Right lobe of liver (tissue), 6 donors: Measurements from ENCODE around the gene UBE2R2. TPM values are rescaled to one million over a fixed set of nuclear protein-coding genes. Genes with fewer than 3 reads are reported as not detected.
A peak's percentile ranks its signal among the peaks of the same experiment; 100 is the strongest.
"Not testable (repeated sequence)": the region's sequence is repeated elsewhere in the genome, so short reads cannot be mapped to it uniquely, and the experiment has no call there.

Source experiments
- ATAC-seq, 4 donors: fragments of 200-7000 bp; cut with Tn5 transposase; one replicate each; pipeline ENCODE4 v1.9.1; 2020; ENCODE audit warnings: mild to moderate bottlenecking in 4 of 4, moderate library complexity in 4 of 4
- DNase-seq, 3 donors: peaks; one replicate each; pipeline ENCODE4 v3.0.0-alpha.2; 2020
- H3K27ac ChIP-seq, 3 donors: fragments of 200-600 bp; one replicate each; pipeline ENCODE4 v1.8.0; 2022
- H3K27me3 ChIP-seq, 2 donors: fragments of 200-600 bp; one replicate each; pipeline ENCODE4 v1.8.0; 2022
- H3K36me3 ChIP-seq, 4 donors: fragments of 200-600 bp; sonication (generic) in 1 of 4; one replicate each; pipeline versions ENCODE4 v1.5.1 to v1.8.0; 2017 to 2022; ENCODE audit warnings: control low read depth in 1 of 4
- H3K4me1 ChIP-seq, 4 donors: fragments of 200-600 bp; sonication (generic) in 1 of 4; one replicate each; pipeline versions ENCODE4 v1.5.1 to v1.8.0; 2017 to 2022; ENCODE audit warnings: control low read depth in 1 of 4
- H3K4me3 ChIP-seq, 3 donors: fragments of 200-600 bp; one replicate each; pipeline ENCODE4 v1.8.0; 2022
- H3K9me3 ChIP-seq, 4 donors: fragments of 200-600 bp; sonication (generic) in 1 of 4; one replicate each; pipeline versions ENCODE4 v1.5.1 to v1.8.0; 2017 to 2022; ENCODE audit warnings: control low read depth in 1 of 4
- CTCF ChIP-seq, 4 donors: fragments of 200-600 bp in 3 of 4; fragments of 450-650 bp in 1 of 4; IDR thresholded peaks; one replicate each; pipeline versions ENCODE4 v1.5.1 to v1.8.0; 2016 to 2022; ENCODE audit warnings: antibody characterized with exemption in 4 of 4, mild to moderate bottlenecking in 2 of 4
- POLR2A ChIP-seq: fragments of 450-650 bp; IDR thresholded peaks from one replicate; pipeline ENCODE4 v1.6.1; 2017; ENCODE audit warnings: antibody characterized with exemption, mild to moderate bottlenecking
- WGBS: methylation state at CpG from one replicate; pipeline ENCODE4 v1.1.6; 2018; ENCODE audit warnings: low coverage, low lambda C conversion rate; ENCODE audit not compliant: insufficient coverage; ENCODE audit errors: missing lambda C conversion rate; 5-methylcytosine and 5-hydroxymethylcytosine counted together
- intact Hi-C, 2 donors: fragments of 100-400 bp; cut with DNase I; formaldehyde crosslinking; loops; one replicate each; pipeline versions ENCODE4 v1.11.2 to v1.14.1; 2022
- small RNA-seq, 2 experiments: library from RNA; depleted of rRNA; stranded (forward); fragments of <200 nt; gene quantifications; one replicate each; pipeline ENCODE3, GENCODE V24; 2016
- total RNA-seq, 6 experiments: library from RNA; depleted of rRNA in 2 of 6; stranded (reverse); fragments of >200 nt in 2 of 6; fragmentation: NEBNext Ultra II Directional in 3 of 6; extraction: Animal tissue kit (Norgen Biotek cat#: 25700) in 3 of 6; gene quantifications; one replicate each; pipeline versions ENCODE4 v1.1.0 to v1.2.4, GENCODE V29; 2016 to 2023
- donor health status: DM: no; HTN: yes; CAD: no.
- donor health status: DM: no; HTN: no; CAD: no.
- donor health status: DM: no; HTN: no; CAD: no.
- donor health status: DM: no; HTN: yes; CAD: no.
- donor health status: DM: no; HTN: yes; CAD: no.

The UBE2R2 gene
- total RNA-seq, 6 experiments from 2014 or later, result 21.1 to 27.4 (median 21.8) TPM

- Histone ChIP-seq H3K27me3 (no peaks in the 10 kb centered on the region), H3K36me3 (peaks cover 0 to 28% (median 9%) of the 10 kb centered on the region in 4 donors), H3K4me1 (no peaks in the 10 kb centered on the region), H3K9me3 (no peaks in the 10 kb centered on the region), H3K27ac (no peak overlapping the region), H3K4me3 (no peak overlapping the region)
- 61% methylated on average over 2 of the region's 2 CpGs for WGBS
- ATAC-seq (peak in 2 of 4 donors; percentile 33 to 57), DNase-seq (no peak)
- TF ChIP-seq CTCF (IDR thresholded peaks at IDR 0.05), result no peak
- no peak for TF ChIP-seq POLR2A
- intact Hi-C loops, result no loop called here
Observed at GRCh38 chr9:33952066-33952465, 135.1 kb downstream of the UBE2R2 start.

- WGBS, result 89% methylated on average over 4 of the region's 4 CpGs
- DNase-seq (no peak), ATAC-seq (no peak)
- no peaks in the 10 kb centered on the region for H3K4me1 ChIP-seq
- intact Hi-C loops, result no loop called here
- TF ChIP-seq POLR2A (no peak), CTCF (IDR thresholded peaks at IDR 0.05) (no peak)
- no peak overlapping the region for H3K27ac ChIP-seq
- no peaks in the 10 kb centered on the region for H3K9me3 ChIP-seq
- H3K27me3 ChIP-seq, result no peaks in the 10 kb centered on the region
- peaks cover 0 to 28% (median 6%) of the 10 kb centered on the region in 4 donors for H3K36me3 ChIP-seq
- no peak overlapping the region for H3K4me3 ChIP-seq
Observed at GRCh38 chr9:33956544-33956943, 139.6 kb downstream of the UBE2R2 start.

GRCh38 chr9:33959725-33960124 lies 142.8 kb downstream of the UBE2R2 start:
- Histone ChIP-seq H3K27me3 (no peaks in the 10 kb centered on the region), H3K27ac (no peak overlapping the region), H3K9me3 (no peaks in the 10 kb centered on the region), H3K4me1 (no peaks in the 10 kb centered on the region), H3K4me3 (no peak overlapping the region), H3K36me3 (peaks cover 0 to 24% (median under 1%) of the 10 kb centered on the region in 4 donors)
- TF ChIP-seq POLR2A, result no peak
- no peak for TF ChIP-seq CTCF (IDR thresholded peaks at IDR 0.05)
- 58% methylated on average over 2 of the region's 2 CpGs for WGBS
- ATAC-seq (no peak), DNase-seq (no peak)
- intact Hi-C loops, result no loop called here

- WGBS, result 92% methylated on average over 7 of the region's 7 CpGs
- H3K27me3 ChIP-seq, intact Hi-C loops, H3K27ac ChIP-seq, H3K36me3 ChIP-seq, H3K9me3 ChIP-seq, H3K4me1 ChIP-seq, DNase-seq, H3K4me3 ChIP-seq, ATAC-seq: not testable (repeated sequence)
Observed at GRCh38 chr9:33962468-33962867, 145.5 kb downstream of the UBE2R2 start.

GRCh38 chr9:33964086-33964768 lies 147.3 kb downstream of the UBE2R2 start:
- intact Hi-C loops, result no loop called here
- Histone ChIP-seq H3K4me3 (no peak overlapping the region), H3K36me3 (peaks cover 0 to 6% (median under 1%) of the 10 kb centered on the region in 4 donors), H3K4me1 (no peaks in the 10 kb centered on the region), H3K27ac (no peak overlapping the region), H3K9me3 (no peaks in the 10 kb centered on the region), H3K27me3 (no peaks in the 10 kb centered on the region)
- ATAC-seq (no peak), DNase-seq (no peak)
- no peak for TF ChIP-seq CTCF (IDR thresholded peaks at IDR 0.05)
- TF ChIP-seq POLR2A, result no peak
- no CpG with 5 or more reads among the region's 2 CpGs for WGBS

Small RNAs within 50 kb of the gene (small RNA-seq; reads per million reads assigned to genes)
- gene RF00019 (0 reads per million in 2 experiments), gene RNU4ATAC11P (0 reads per million in 2 experiments), gene SNORD121A (57.0 to 84.5 reads per million in 2 experiments), gene SNORD121B (0 reads per million in 2 experiments)

Other genes starting within 250 kb of the UBE2R2 start
- 10 to 100 TPM in 1 of 6 experiments, 1 to 10 TPM in 4, under 1 TPM in 1; 0.93 to 18.0 (median 3.8) TPM for gene PRSS3, start 21.6 kb upstream of the UBE2R2 start, total RNA-seq
- 10 to 100 TPM in 5 of 6 experiments, 1 to 10 TPM in 1; 9.5 to 15.9 (median 11.4) TPM for gene UBAP2, start 231.7 kb downstream of the UBE2R2 start, total RNA-seq